GM12878 (cell line): ENCODE data around the gene HACE1. TPM values are rescaled to one million over a fixed set of nuclear protein-coding genes. Genes with fewer than 3 reads are reported as not detected.
"Not testable (repeated sequence)": the region's sequence is repeated elsewhere in the genome, so short reads cannot be mapped to it uniquely, and the experiment has no call there.

Experiments used
- ATAC-seq: fragments of 200-7000 bp; cut with Tn5 transposase; 3 replicates; pipeline ENCODE4 v1.9.1; 2020; ENCODE audit warnings: mild to moderate bottlenecking, moderate library complexity
- BruUV-seq: library from RNA; stranded (reverse); fragments of 400-500 nt; replicated peaks from 2 replicates; lab custom pipeline; 2021; lab: Mats Ljungman, UMichigan
- CTCF ChIA-PET: fragments of 300-600 bp; sonication (Branson Sonifier 250); formaldehyde crosslinking; extraction: SDS; loops from one replicate; lab custom pipeline; 2021; ENCODE audit warnings: inconsistent platforms; lab: Yijun Ruan, JAX
- POLR2A ChIA-PET: fragments of 350-600 bp; formaldehyde crosslinking; extraction: SDS; loops from one replicate; lab custom pipeline; 2021; ENCODE audit warnings: inconsistent platforms; lab: Charles Lee
- RAD21 ChIA-PET: fragments of 300-600 bp; sonication (Branson Sonifier 250); formaldehyde crosslinking; loops from one replicate; lab custom pipeline; 2023; ENCODE audit warnings: antibody characterized with exemption; ENCODE audit not compliant: unreplicated experiment; lab: Charles Lee
- SMC1A ChIA-PET: fragments of 300-600 bp; sonication (Branson Sonifier 250); formaldehyde crosslinking; loops from one replicate; lab custom pipeline; 2023; ENCODE audit not compliant: unreplicated experiment, uncharacterized antibody; lab: Charles Lee
- DNase-seq: peaks from one replicate; pipeline ENCODE4 v3.0.0-alpha.2; 2011; ENCODE audit warnings: low read depth, low spot score
- FAIRE-seq: peaks from 3 replicates; lab custom pipeline; 2011; peaks lifted over from hg19 to GRCh38; lab: Jason Lieb, UNC
- H2AFZ ChIP-seq: 2 replicates; pipeline ENCODE4 v1.6.0; 2011; ENCODE audit warnings: low read depth, low read length, control low read depth; ENCODE audit not compliant: control insufficient read depth
- H3K27ac ChIP-seq: 2 replicates; pipeline ENCODE4 v1.5.1; 2011; ENCODE audit warnings: control low read depth; ENCODE audit not compliant: control insufficient read depth, insufficient read depth
- H3K27me3 ChIP-seq, 2 experiments: replicated peaks in 1 of 2; 2 replicates each; pipeline versions ENCODE4 v1.6.0 to v1.6.1; 2011; ENCODE audit warnings: low read length in 1 of 2; ENCODE audit not compliant: control insufficient read depth in 2 of 2, insufficient read depth in 2 of 2
- H3K36me3 ChIP-seq, 2 experiments: 2 replicates each; pipeline ENCODE4 v1.5.1; 2011; ENCODE audit warnings: low read length in 1 of 2; ENCODE audit not compliant: control insufficient read depth in 2 of 2, insufficient read depth in 2 of 2
- H3K4me1 ChIP-seq: 2 replicates; pipeline ENCODE4 v1.6.1; 2011; ENCODE audit warnings: mild to moderate bottlenecking, low read length, moderate library complexity, mixed read lengths; ENCODE audit not compliant: control insufficient read depth, insufficient read depth
- H3K4me2 ChIP-seq: 2 replicates; pipeline ENCODE4 v1.6.0; 2011; ENCODE audit warnings: control low read depth; ENCODE audit not compliant: control insufficient read depth, insufficient read depth
- H3K4me3 ChIP-seq: fragments of 200-600 bp; sonication (generic); 2 replicates; pipeline ENCODE4 v1.5.1; 2016
- H3K79me2 ChIP-seq: 2 replicates; pipeline ENCODE4 v1.6.0; 2011; ENCODE audit warnings: low read length; ENCODE audit not compliant: control insufficient read depth, insufficient read depth
- H3K9ac ChIP-seq: 2 replicates; pipeline ENCODE4 v1.8.0; 2011; ENCODE audit warnings: low read length, control low read depth, mixed read lengths; ENCODE audit not compliant: control insufficient read depth, insufficient read depth
- H3K9me3 ChIP-seq: replicated peaks from 3 replicates; pipeline ENCODE4 v1.5.1; 2011; ENCODE audit warnings: mild to moderate bottlenecking, low read length; ENCODE audit not compliant: control insufficient read depth, insufficient read depth
- H4K20me1 ChIP-seq: 2 replicates; pipeline ENCODE4 v1.6.0; 2011; ENCODE audit not compliant: control insufficient read depth, insufficient read depth
- BRCA1 ChIP-seq: IDR thresholded peaks from 2 replicates; pipeline ENCODE4 v1.6.1; 2011; ENCODE audit warnings: low read depth, low read length, improper control_type of control experiment
- CTCF ChIP-seq, 3 experiments: IDR thresholded peaks in 2 of 3; conservative IDR thresholded peaks in 1 of 3; 2 replicates each; pipeline ENCODE4 v1.5.1; 2011; ENCODE audit warnings: low read depth in 3 of 3, low read length in 3 of 3, mild to moderate bottlenecking in 3 of 3, control low read depth in 2 of 3, moderate library complexity in 2 of 3, inconsistent platforms in 1 of 3, mixed read lengths in 1 of 3; ENCODE audit not compliant: control insufficient read depth in 2 of 3, insufficient read depth in 1 of 3; ENCODE audit errors: extremely low read depth in 1 of 3
- ELK1 ChIP-seq: IDR thresholded peaks from 2 replicates; pipeline ENCODE4 v1.6.1; 2012; ENCODE audit warnings: low read depth, low read length, improper control_type of control experiment
- HDAC6 ChIP-seq: fragments of 200-600 bp; sonication (generic); IDR thresholded peaks from one replicate; pipeline ENCODE4 v1.8.0; 2017; ENCODE audit warnings: antibody characterized with exemption; ENCODE audit not compliant: unreplicated experiment
- SMAD5 ChIP-seq: IDR thresholded peaks from 2 replicates; pipeline ENCODE4 v1.6.1; 2016; ENCODE audit warnings: antibody characterized with exemption, low read depth
- USF2 ChIP-seq: IDR thresholded peaks from 2 replicates; pipeline ENCODE4 v1.6.1; 2011; ENCODE audit warnings: low read depth, low read length, improper control_type of control experiment, borderline replicate concordance
- WGBS: methylation state at CpG from one replicate; pipeline ENCODE4 v1.1.6; 2016; ENCODE audit warnings: low lambda C conversion rate; ENCODE audit not compliant: insufficient replicate concordance, insufficient coverage; ENCODE audit errors: missing lambda C conversion rate; 5-methylcytosine and 5-hydroxymethylcytosine counted together
- in situ Hi-C: fragments of 300-500 bp; cut with MboI; formaldehyde crosslinking; loops from 9 replicates; pipeline ENCODE4 v1.14.3; 2018; ENCODE audit warnings: mixed read lengths
- intact Hi-C: fragments of 100-400 bp; cut with micrococcal nuclease; formaldehyde crosslinking; loops from one replicate; pipeline ENCODE4 v1.14.2; 2022; ENCODE audit not compliant: unreplicated experiment
- polyA plus RNA-seq, 11 experiments: library from polyadenylated mRNA; depleted of rRNA in 4 of 11; unstranded in 6 of 11; stranded (reverse) in 5 of 11; fragments of >200 nt; fragmentation: Nextera tagmentation in 4 of 11; fragmentation: Illumina TruSeq in 1 of 11; extraction: Ambion mirVana in 4 of 11; extraction: Trizol in 1 of 11; gene quantifications; 1 replicate in 1 of 11; 2 replicates in 10 of 11; pipeline versions ENCODE4 v1.2.1 to v1.2.3, GENCODE V29; 2011 to 2016; ENCODE audit warnings: inconsistent platforms in 2 of 11, missing spikeins in 2 of 11, low read depth in 1 of 11
- total RNA-seq, 4 experiments: library from RNA; depleted of rRNA in 3 of 4; stranded (reverse); fragments of >200 nt in 3 of 4; fragmentation: Illumina TruSeq in 1 of 4; extraction: Trizol in 1 of 4; gene quantifications; 2 replicates each; pipeline versions ENCODE4 v1.2.1 to v1.2.3, GENCODE V29; 2013 to 2021

Gene HACE1
- total and polyA plus RNA-seq, 10 of the 15 experiments (the other 5 are each of a cell fraction or from before 2014, with no cell fraction given) = 1.6 to 16.9 (median 5.6) TPM

GRCh38 chr6:104898893-104899292 is 39.2 kb upstream of the HACE1 start:
- POLR2A ChIA-PET, H3K4me1 ChIP-seq, H2AFZ ChIP-seq, H3K4me3 ChIP-seq, H3K27me3 ChIP-seq, H4K20me1 ChIP-seq, ATAC-seq, BruUV-seq, in situ Hi-C loops, H3K9ac ChIP-seq, DNase-seq, H3K79me2 ChIP-seq, FAIRE-seq, H3K9me3 ChIP-seq, H3K4me2 ChIP-seq, H3K36me3 ChIP-seq, H3K27ac ChIP-seq: not testable (repeated sequence)
- intact Hi-C loops = loop anchor here (10.0 kb wide), 1 partner anchor 176 kb away; no protein-coding TSS in a partner anchor
- RAD21 ChIA-PET = interaction anchor here (1.8 kb wide), 1 partner anchor 179 kb away, joined by 5 read pairs; no protein-coding TSS in a partner anchor
- SMC1A ChIA-PET = interaction anchor here (0.6 to 4.8 kb wide), 5 partner anchors 12 to 1095 kb away, joined by 3 to 13 read pairs (median 3); no protein-coding TSS in a partner anchor
- 13% methylated on average over 7 of the region's 7 CpGs for WGBS
- CTCF ChIA-PET = interaction anchor here (0.6 to 1.3 kb wide), 2 partner anchors 75 to 179 kb away, joined by 3 to 4 read pairs; no protein-coding TSS in a partner anchor

- intact Hi-C loops = loop anchor here (10.0 kb wide), 1 partner anchor 178 kb away; no protein-coding TSS in a partner anchor
- POLR2A ChIA-PET = no interaction called here
- TF ChIP-seq SMAD5 (no peak), ELK1 (no peak), USF2 (no peak), HDAC6 (no peak), BRCA1 (no peak), CTCF (IDR thresholded peaks at IDR 0.05 in 2 of 3, conservative IDR thresholded peaks at IDR 0.05 in 1 of 3; ENCODE audit: control insufficient read depth in 2 of 3, extremely low read depth in 1 of 3, insufficient read depth in 1 of 3, low read depth in 3 of 3, low read length in 3 of 3) (peak in 1 of 3 experiments; percentile 8; a peak in 1 of 6 replicates)
- no peaks in the 10 kb centered on the region for H3K4me1 ChIP-seq
- no peak overlapping the region for H3K27ac ChIP-seq
- H3K27me3 ChIP-seq = no peaks in the 10 kb centered on the region
- RAD21 ChIA-PET = no interaction called here
- H3K4me3 ChIP-seq = no peak overlapping the region
- SMC1A ChIA-PET = interaction anchor here (4.8 kb wide), 1 partner anchor 181 kb away, joined by 13 read pairs; no protein-coding TSS in a partner anchor
- BruUV-seq = no TSS peak
- ATAC-seq (no peak), DNase-seq (no peak), FAIRE-seq (no peak)
- WGBS = 44% methylated on average over 5 of the region's 5 CpGs
- CTCF ChIA-PET = interaction anchor here (0.7 to 1.8 kb wide), 4 partner anchors 19 to 181 kb away, joined by 3 to 18 read pairs (median 4); no protein-coding TSS in a partner anchor
- no peak overlapping the region for H2AFZ ChIP-seq
- no peak overlapping the region for H3K4me2 ChIP-seq
- in situ Hi-C loops = no loop called here
- no peaks in the 10 kb centered on the region for H3K79me2 ChIP-seq
- H3K9ac ChIP-seq = no peak overlapping the region
- no peaks in the 10 kb centered on the region for H4K20me1 ChIP-seq
- H3K36me3 ChIP-seq = no peaks in the 10 kb centered on the region
- no peaks in the 10 kb centered on the region for H3K9me3 ChIP-seq
Observed at GRCh38 chr6:104896914-104897313, 37.2 kb upstream of the HACE1 start.
